ENCODE data around the gene TANC1.

TANC1 gene

DNA sequence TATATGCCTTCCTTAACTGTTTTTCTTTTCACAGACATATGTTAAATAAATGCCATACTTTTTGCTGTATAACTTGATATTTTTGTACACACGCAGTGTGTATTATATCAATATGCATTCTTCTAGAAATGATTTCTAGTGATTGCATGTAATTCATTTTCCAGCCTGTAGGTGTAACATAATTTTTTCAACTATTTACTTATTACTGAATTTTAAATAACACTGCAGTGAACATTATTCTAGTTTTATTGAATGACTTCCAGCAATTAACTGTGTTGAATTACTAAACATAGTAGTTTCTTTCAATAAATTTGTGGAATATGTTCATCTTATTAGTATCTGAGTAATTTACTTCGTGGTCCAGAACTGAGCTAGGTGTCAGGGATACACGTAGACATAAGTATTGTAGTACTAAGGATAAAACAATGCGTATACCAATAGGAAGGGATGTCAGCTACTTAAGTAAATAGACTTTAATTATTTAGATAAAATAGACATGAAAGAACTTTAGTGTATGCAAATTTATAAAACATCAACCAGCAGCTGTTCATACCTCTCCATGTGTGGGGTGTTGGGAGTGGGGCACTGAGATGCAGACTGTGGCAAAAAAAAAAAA lies 28.0 kb downstream of the TANC1 start:
- DNase-seq = no peak

GRCh38 chr2:158997037-158997790 lies 28.8 kb downstream of the TANC1 start:
- DNase-seq = no peak

GRCh38 chr2:158998551-158999248 lies 30.3 kb downstream of the TANC1 start:
- DNase-seq = no peak

- DNase-seq = no peak
These were observed 31.0 kb downstream of the TANC1 start for GRCh38 chr2:158999458-158999857.

DNA sequence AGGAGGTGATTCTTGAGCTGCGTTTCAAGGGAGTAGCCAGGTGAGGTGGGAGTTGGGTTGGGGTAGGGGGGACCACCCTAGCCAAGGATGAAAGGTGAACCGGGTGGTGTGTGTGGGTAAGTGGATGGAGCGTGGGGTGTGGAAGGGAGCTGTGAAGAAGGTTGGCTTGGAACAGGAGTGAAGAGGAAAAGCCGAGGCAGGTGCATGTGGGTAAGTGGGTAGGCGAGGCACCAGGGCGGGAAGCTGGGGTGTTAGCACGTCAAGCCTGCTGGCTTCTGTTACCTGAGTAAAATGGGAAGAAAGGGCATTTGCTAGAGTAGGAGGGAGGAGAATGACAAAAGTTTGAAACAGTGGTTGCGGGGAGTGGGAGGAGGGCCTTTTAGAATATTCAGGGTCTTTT lies 31.6 kb downstream of the TANC1 start:
- DNase-seq = no peak

- DNase-seq = no peak
These were observed 34.1 kb downstream of the TANC1 start for GRCh38 chr2:159002462-159003111.

DNA sequence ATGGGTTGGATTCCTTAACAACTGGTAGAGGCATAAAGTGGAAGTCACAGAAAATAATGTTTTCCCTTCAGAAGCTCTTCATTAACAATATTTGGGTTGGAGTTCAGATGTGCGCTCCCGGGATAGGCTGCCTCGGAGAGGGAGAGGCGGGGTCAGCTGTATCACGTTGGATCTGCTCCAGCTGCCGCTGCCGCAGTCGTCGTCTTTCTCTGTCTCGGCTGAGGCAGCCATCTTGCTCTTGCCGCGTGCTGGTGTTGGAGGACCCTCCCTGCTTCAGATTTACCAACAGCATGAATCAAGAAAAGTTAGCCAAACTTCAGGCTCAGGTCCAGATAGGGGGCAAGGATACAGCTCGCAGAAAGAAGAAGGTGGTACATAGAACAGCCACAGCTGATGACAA lies 35.1 kb downstream of the TANC1 start:
- no peak for DNase-seq

DNA sequence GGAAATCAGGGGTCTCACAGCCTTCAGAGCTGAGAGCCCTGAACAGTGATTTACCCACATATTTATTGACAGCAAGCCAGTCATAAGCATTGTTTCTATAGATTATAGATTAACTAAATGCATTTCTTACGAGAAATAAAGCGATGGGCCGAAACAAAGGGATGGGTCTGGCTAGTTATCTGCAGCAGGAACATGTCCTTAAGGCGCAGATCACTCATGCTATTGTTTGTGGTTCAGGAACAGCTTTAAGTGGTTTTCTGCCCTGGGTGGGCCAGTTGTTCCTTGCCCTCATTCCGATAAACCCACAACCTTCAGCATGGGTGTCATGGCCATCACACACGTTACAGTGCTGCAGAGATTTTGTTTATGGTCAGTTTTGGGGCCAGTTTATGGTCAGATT lies 36.4 kb downstream of the TANC1 start:
- no peak for DNase-seq

DNA sequence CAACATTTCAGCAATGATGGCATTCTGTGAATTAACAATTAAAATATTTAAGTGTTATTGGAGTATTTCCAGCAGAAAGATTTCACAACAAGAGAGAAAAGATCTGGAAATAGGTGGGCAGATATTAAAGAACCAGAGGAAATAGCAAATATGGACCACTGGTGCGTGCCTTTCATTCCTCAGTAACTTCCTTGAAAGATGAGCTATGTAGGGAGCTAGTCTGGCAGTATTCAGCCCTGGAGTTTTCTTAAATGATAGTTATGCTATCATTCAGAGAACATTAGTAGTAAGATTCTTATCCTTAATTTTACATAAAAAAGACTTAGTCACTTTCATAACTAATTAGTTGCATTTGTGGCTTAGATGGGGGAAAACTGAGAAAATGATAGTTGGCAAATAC lies 41.5 kb downstream of the TANC1 start:
- DNase-seq = no peak

- DNase-seq = no peak
These were observed 41.9 kb downstream of the TANC1 start for GRCh38 chr2:159010340-159010739.

DNA sequence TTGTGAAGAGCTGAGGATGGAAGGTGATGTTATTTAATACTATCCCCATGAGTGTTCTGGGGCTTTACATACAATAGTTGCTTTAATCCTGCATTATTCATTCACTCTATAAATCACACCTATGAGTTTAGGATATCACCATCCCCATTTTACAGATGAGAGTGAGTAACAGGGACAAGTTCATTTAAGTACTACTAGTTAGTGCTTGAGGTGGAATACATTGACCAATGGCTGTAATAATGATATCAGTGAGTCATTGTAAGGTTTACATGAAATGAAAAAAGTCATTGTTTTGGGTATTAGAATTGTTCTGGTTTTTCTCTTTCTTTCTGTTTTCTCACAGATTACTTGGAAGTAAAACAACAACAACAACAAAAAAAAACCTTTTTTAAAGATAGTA lies 42.5 kb downstream of the TANC1 start:
- no peak for DNase-seq

DNA sequence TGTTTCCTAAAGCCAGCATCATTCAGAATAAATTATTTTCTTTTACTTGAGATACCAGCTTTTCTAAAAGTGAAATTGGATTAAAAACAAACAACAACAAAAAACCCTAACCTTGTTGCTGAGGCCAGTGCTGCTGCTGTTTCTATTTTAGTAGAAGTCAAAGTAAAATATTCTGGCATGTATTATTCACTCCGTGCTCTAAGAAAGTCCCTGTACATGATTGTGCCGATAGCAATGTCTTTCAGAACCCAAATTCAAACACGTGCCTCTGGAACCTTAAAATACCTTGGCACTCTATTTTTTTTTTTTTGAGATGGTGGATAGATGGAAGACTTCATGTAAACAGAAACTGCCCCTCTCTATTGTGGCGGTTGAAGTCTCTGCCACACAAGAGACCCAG lies 43.7 kb downstream of the TANC1 start:
- DNase-seq = no peak

DNA sequence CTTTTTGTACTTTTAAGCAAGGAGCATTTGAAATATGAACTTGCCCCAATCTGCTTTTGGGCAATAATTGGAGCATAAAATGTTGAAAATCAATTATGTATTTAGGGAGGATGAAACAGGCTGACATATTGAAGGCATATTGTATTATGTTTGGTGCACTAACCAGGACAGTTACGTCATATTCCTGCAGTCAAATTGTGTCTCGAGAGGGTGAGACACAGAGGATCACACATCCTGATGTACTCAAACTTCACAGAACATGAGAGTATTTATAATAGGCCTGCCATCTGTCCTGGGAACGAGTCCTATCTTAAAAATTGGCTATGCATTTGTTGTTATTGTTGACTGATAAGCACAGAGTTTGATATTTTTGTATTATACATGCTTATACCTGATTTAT lies 44.7 kb downstream of the TANC1 start:
- no peak for DNase-seq

DNA sequence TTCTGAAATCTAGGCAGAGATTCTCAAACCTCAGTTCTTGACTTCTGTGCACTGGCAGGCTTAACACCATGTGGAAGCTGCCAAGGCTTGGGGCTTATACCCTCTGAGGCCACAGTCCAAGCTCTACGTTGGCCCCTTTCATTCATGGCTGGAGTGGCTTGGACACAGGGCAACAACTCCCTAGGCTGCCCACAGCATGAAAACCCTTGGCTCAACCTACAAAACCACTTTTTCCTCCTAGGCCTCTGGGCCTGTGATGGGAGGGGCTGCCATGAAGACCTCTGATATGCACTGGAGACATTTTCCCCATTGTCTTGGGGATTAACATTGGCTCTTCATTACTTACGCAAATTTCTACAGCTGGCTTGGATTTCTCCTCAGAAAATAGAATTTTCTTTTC lies 46.7 kb downstream of the TANC1 start:
- no peak for DNase-seq

DNA sequence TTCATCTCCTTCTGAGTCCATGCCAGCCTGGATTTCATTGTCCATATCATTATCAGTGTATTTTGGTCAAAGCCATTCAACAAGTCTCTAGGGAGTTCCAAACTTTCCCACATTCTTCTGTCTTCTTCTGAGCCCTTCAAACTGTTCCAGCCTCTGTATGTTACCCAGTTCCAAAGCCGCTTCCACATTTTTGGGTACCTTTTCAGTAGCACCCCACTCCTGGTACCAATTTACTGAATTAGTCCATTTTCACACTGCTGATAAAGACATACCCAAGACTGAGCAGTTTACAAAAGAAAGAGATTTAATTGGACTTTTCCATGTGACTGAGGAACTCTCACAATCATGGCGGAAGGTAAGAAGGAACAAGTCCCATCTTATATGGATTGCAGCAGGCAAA lies 47.4 kb downstream of the TANC1 start:
- DNase-seq = no peak

GRCh38 chr2:159017837-159018236 lies 49.4 kb downstream of the TANC1 start:
- DNase-seq = no peak

- DNase-seq = no peak
These were observed 50.6 kb downstream of the TANC1 start for GRCh38 chr2:159019021-159019420.

GRCh38 chr2:159022019-159022418 lies 53.6 kb downstream of the TANC1 start:
- DNase-seq = no peak

DNA sequence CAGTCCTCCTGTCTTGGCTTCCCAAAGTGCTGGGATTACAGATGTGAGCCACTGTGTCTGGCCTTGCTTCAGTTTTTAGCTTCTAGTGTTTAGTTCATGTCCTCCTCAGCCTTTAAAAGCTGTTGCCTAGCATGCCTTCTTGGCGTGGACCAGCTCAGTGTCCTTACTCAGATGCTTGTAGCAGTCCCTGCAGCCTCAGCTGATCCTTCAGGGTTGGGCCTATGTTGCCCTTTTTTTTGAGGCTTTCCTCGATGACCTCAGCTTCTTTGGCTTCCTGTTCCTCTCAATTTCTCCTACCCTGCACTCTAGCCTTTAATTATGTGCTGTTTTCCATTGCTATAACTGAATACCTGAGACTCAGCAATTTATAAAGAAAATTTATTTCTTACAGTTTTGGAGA lies 57.7 kb downstream of the TANC1 start:
- no peak for DNase-seq

GRCh38 chr2:159028776-159029175 lies 60.3 kb downstream of the TANC1 start:
- DNase-seq = no peak

DNA sequence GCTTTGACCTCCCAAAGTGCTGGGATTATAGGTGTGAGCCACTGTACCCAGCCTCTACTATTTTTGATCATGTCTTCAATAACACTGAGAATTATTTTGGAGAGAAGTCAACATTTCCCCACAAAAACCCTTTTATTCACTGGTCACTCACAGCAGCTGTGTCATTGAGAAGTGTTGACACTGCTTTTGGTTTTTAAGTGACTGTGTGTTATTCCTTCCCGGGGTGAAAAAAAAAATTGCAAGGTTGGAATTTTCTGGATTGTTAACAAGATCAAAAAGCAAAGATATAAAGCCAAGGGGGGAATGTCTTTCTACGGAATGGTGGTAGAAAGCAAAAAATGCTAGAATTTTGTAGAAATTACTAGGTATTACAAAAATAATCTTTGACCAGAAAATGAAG lies 61.5 kb downstream of the TANC1 start:
- DNase-seq = no peak

DNA sequence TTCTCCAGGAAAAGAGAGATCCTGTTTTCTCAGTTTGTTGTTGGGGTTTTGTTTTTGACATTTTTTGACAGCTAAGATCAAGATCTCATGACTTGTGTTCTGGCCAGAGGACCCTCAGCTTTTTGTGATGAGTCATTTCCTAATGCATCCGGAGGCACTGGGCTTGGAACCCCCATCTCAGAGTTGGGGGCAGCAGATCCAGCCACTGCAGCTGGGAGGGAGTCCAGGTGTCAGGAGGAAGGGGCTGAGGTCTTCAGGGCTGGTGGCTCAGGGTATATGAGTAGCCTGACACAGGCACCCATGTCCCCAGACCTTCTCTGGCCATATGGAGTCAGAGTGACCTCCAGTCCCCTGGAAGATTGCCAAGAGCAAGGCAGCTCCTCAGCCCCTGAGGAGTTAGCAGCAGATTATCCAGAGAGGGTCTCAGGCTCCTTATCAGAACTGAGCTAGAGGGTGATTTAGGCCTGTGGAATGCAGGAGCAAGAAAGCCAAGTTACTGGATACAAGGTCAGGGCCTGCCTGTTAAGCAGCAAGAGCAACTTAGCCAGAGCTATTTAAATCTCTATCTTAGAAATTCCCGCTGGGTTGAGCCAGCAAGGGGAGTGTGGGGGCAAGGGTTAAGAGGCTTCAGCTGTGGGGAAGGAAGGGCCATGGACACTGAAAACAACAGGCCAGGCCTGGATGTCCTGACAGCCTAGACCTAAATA lies 62.4 kb downstream of the TANC1 start:
- DNase-seq = no peak

DNA sequence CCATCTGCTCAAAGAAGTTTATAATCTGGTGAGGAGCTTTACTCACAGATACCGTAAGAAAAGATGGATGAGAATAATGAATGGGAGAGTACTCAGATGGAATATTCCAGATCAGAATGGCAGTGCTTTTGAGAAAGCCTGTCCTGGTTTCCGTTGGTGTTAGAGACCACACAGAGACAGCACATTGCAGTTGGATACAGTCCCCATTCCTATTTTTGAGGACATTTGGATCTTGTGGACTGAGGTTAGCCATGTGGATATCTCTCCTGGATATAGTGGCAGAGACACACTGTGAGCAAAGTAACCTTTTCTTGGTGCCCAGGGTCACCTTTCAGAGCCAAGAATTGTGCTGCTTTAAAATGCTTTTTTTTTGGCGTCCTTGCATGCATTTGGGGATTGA lies 63.7 kb downstream of the TANC1 start:
- DNase-seq = no peak
